AG09319 (cell line): Measurements from ENCODE around the gene HEPACAM2.
A peak's percentile ranks its signal among the peaks of the same experiment; 100 is the strongest.

Source experiments
- DNase-seq: peaks from one replicate; pipeline ENCODE4 v3.0.0-alpha.2; 2010; ENCODE audit warnings: low read depth; ENCODE audit errors: extremely low read depth
- TF ChIP-seq, protein P1 (sequence below): IDR thresholded peaks from 2 replicates; pipeline ENCODE4 v1.5.1; 2011; ENCODE audit warnings: low read depth, mild to moderate bottlenecking, inconsistent platforms, low read length, moderate library complexity

The HEPACAM2 gene

GRCh38 chr7:93239824-93240223 is 13.6 kb upstream of the HEPACAM2 start:
- no peak for DNase-seq
- TF ChIP-seq, protein P1, sequence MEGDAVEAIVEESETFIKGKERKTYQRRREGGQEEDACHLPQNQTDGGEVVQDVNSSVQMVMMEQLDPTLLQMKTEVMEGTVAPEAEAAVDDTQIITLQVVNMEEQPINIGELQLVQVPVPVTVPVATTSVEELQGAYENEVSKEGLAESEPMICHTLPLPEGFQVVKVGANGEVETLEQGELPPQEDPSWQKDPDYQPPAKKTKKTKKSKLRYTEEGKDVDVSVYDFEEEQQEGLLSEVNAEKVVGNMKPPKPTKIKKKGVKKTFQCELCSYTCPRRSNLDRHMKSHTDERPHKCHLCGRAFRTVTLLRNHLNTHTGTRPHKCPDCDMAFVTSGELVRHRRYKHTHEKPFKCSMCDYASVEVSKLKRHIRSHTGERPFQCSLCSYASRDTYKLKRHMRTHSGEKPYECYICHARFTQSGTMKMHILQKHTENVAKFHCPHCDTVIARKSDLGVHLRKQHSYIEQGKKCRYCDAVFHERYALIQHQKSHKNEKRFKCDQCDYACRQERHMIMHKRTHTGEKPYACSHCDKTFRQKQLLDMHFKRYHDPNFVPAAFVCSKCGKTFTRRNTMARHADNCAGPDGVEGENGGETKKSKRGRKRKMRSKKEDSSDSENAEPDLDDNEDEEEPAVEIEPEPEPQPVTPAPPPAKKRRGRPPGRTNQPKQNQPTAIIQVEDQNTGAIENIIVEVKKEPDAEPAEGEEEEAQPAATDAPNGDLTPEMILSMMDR = no peak

GRCh38 chr7:93238748-93239147 is 12.5 kb upstream of the HEPACAM2 start:
- no peak for DNase-seq
- TF ChIP-seq, protein P1 = no peak

- TF ChIP-seq, protein P1 = no peak
- no peak for DNase-seq
Observed at GRCh38 chr7:93238131-93238530, 11.9 kb upstream of the HEPACAM2 start.

- DNase-seq = no peak
- TF ChIP-seq, protein P1 = no peak
Observed at GRCh38 chr7:93235541-93235940, 9.3 kb upstream of the HEPACAM2 start.

GRCh38 chr7:93232673-93233018 is 6.4 kb upstream of the HEPACAM2 start:
- TF ChIP-seq, protein P1 = no peak
- no peak for DNase-seq

DNA sequence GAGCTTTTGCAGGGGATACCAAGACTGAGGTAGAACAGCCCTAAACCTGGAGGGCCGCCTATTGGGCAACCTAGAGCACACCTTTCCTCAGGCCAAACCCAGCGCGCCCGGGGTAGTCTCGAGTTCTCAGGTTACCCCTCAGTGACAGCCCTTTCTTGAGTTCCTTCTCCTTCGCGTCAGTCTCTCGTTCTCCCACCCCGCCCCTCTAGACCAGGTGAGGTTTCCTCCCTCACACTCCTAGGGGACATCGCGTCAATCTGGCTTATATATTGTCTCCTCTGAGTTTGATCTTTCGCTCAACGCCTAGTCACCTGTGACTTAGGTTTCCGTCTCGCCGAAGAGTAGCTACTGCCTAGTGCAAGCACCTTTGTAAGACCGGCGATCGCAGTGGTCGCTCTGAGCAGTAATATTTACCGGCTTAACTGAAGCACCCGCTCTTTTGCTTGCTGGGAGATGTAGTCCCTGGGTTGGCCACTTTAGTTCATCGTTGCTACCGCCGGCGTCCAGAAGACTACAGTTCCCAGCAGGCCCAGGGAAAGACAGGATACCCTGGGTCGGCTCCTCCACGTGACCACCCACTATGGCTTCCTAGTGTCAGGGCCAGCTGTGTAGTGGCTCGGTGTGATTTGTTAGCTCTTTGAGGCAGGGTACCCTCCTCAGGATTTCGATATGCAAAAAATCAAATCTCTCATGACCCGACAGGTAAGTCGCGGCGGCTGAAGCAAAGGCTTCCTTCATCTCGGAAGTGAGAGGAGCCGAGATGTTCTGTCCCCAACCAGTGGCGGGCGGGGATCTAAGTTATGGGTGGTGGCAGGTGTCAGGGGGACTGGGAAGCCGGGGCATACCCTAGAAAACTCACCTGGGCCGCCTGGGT is 5.8 kb upstream of the HEPACAM2 start, which contains the start of gene VPS50:
Gene VPS50, plus strand, starts transcription at position 568 of the 874 bp plus-strand sequence. Its CDS starts 102 bp downstream, at position 670.
- TF ChIP-seq, protein P1 = no peak
- peak; percentile 86 for DNase-seq

DNA sequence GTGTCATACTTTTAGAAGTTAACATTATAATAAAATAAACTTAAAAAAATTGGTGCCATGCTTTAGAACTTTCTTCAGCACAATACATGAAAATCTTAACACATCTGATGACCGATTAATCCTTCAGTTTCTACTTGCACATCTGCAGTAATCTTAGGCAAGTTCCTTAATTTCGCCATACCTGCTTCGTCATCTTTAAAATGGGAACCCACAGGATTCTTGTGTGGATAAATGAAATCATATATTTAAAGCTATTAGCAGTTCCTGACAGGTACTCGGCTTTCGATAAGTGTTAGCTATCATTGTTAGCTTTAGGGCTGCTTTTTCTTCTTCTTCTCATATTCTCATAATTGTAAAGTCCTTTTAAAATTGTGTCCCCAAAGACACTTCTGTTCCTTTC is 5.0 kb upstream of the HEPACAM2 start:
- no peak for DNase-seq

More for the DNA sequence above, 5.0 kb upstream of the HEPACAM2 start:
- TF ChIP-seq, protein P1 = no peak
